Transverse colon (tissue), 4 donors: Measurements from ENCODE around the gene PCDHGA1. TPM values are rescaled to one million over a fixed set of nuclear protein-coding genes. Genes with fewer than 3 reads are reported as not detected.
"Not testable (repeated sequence)": the region's sequence is repeated elsewhere in the genome, so short reads cannot be mapped to it uniquely, and the experiment has no call there.

Source experiments
- DNase-seq: peaks from one replicate; pipeline ENCODE4 v3.0.0-alpha.2; 2019
- H3K27ac ChIP-seq, 4 donors: fragments of 200-600 bp; sonication (generic); 2 replicates each; pipeline ENCODE4 v1.5.1; 2016 to 2018; ENCODE audit warnings: inconsistent platforms in 4 of 4
- H3K27me3 ChIP-seq: fragments of 200-600 bp; sonication (generic); 2 replicates; pipeline ENCODE4 v1.5.1; 2017; ENCODE audit warnings: inconsistent platforms
- H3K36me3 ChIP-seq, 4 donors: fragments of 200-600 bp; sonication (generic); 2 replicates each; pipeline ENCODE4 v1.5.1; 2017 to 2019; ENCODE audit warnings: inconsistent platforms in 4 of 4
- H3K4me1 ChIP-seq, 4 donors: fragments of 200-600 bp; sonication (generic); 2 replicates each; pipeline ENCODE4 v1.5.1; 2017 to 2020; ENCODE audit warnings: inconsistent platforms in 4 of 4
- H3K4me3 ChIP-seq, 4 donors: fragments of 200-600 bp; sonication (generic); 1 replicate in 1 of 4; 2 replicates in 3 of 4; pipeline versions ENCODE4 v1.5.1 to v1.6.1; 2017 to 2019; ENCODE audit warnings: inconsistent platforms in 4 of 4
- H3K9me3 ChIP-seq, 2 donors: fragments of 200-600 bp; sonication (generic); 2 replicates each; pipeline ENCODE4 v1.5.1; 2017 to 2019; ENCODE audit warnings: inconsistent platforms in 2 of 2
- EP300 ChIP-seq: sonication (generic); formaldehyde crosslinking; IDR thresholded peaks from one replicate; pipeline ENCODE4 v1.6.1; 2017; ENCODE audit warnings: antibody characterized with exemption, low read depth
- POLR2A ChIP-seq: fragments of 450-650 bp; IDR thresholded peaks from one replicate; pipeline ENCODE4 v1.6.1; 2016; ENCODE audit warnings: antibody characterized with exemption, mild to moderate bottlenecking, moderate library complexity
- POLR2AphosphoS5 ChIP-seq, 3 donors: sonication (generic); formaldehyde crosslinking; IDR thresholded peaks; one replicate each; pipeline ENCODE4 v1.6.1; 2016; ENCODE audit warnings: antibody characterized with exemption in 3 of 3
- WGBS, 2 donors: methylation state at CpG; one replicate each; pipeline ENCODE4 v1.1.5; 2018; ENCODE audit warnings: low coverage in 1 of 2; 5-methylcytosine and 5-hydroxymethylcytosine counted together
- in situ Hi-C, 4 donors: fragments of 200-750 bp; cut with MboI; loops; one replicate each; pipeline versions ENCODE4 v1.15.0 to v1.15.1; 2017; ENCODE audit warnings: low sequenced_read_pairs in 3 of 4, low pct_ligation_motif_present in 1 of 4, low pct_unique_long_range_greater_than_20kb in 1 of 4
- intact Hi-C: fragments of 100-400 bp; cut with DNase I; formaldehyde crosslinking; loops from one replicate; pipeline ENCODE4 v1.15.1; 2023; ENCODE audit warnings: low total_unique reads
- total RNA-seq, 4 donors: library from RNA; depleted of rRNA; stranded (reverse); fragments of >200 nt; gene quantifications; one replicate each; pipeline ENCODE4 v1.1.0, GENCODE V29; 2016
- TF ChIP-seq, protein P1 (sequence below), 5 experiments: fragments of 200-600 bp in 3 of 5; fragments of 450-650 bp in 2 of 5; sonication (generic) in 3 of 5; IDR thresholded peaks; 1 replicate in 2 of 5; 2 replicates in 3 of 5; pipeline ENCODE4 v1.5.1; 2016 to 2017; ENCODE audit warnings: antibody characterized with exemption in 5 of 5, inconsistent platforms in 3 of 5, mild to moderate bottlenecking in 2 of 5, moderate library complexity in 1 of 5

PCDHGA1 gene
- total RNA-seq, 4 donors from 2014 or later, result 0.55 to 0.64 TPM; not detected in 2

DNA sequence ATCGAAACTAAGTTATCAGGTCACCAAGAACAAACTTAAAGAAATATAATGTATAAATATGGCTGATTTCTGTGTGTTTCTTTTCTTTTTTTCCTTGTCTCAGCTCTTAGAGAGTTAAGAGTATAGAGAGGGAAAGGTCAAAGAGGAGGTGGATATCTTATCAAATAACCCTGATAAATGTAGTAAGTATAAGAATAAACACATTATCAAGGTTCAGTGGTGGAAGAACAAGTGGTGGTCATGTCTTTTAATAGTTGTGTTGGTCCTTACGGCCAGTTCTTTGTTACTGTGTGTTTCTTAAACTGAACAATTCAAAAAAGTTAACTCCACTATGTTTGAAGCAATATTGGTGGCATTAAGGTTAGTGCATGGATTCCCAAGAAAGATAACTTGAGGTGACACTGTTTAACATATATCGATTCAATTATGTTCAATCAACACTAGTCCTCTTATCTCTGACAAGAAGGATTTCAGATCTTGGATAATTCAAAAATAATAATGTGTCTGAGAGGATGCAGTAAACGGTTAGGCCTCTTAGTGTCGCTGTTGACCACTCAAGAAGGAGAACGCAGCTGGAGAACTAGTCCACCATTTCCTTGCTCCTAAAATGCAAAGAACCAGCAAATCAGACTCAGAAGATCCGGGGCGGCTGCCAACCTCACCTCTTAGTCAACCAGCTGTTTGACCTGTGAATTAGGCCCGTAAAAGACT lies 13.1 kb downstream of the PCDHGA1 start, which contains the start of gene PCDHGA3:
Gene PCDHGA3, plus strand, starts transcription at position 588 of the 711 bp plus-strand sequence. CDS start 205 bp downstream, outside the sequence.
- Histone ChIP-seq H3K27ac (no peak within 1 kb of the TSS), H3K36me3 (no peaks in the 10 kb centered on the region), H3K9me3 (peaks cover 36 to 54% of the 10 kb centered on the region in 2 donors), H3K27me3 (peaks cover 20% of the 10 kb centered on the region), H3K4me1 (no peaks in the 10 kb centered on the region), H3K4me3 (peak within 1 kb of the TSS in 1 of 4 donors; percentile 12)
- in situ Hi-C loops (no loop called here), intact Hi-C loops (no loop called here)
- TF ChIP-seq, protein P1, sequence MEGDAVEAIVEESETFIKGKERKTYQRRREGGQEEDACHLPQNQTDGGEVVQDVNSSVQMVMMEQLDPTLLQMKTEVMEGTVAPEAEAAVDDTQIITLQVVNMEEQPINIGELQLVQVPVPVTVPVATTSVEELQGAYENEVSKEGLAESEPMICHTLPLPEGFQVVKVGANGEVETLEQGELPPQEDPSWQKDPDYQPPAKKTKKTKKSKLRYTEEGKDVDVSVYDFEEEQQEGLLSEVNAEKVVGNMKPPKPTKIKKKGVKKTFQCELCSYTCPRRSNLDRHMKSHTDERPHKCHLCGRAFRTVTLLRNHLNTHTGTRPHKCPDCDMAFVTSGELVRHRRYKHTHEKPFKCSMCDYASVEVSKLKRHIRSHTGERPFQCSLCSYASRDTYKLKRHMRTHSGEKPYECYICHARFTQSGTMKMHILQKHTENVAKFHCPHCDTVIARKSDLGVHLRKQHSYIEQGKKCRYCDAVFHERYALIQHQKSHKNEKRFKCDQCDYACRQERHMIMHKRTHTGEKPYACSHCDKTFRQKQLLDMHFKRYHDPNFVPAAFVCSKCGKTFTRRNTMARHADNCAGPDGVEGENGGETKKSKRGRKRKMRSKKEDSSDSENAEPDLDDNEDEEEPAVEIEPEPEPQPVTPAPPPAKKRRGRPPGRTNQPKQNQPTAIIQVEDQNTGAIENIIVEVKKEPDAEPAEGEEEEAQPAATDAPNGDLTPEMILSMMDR (IDR thresholded peaks at IDR 0.05), result no peak
- no peak for TF ChIP-seq EP300
- TF ChIP-seq POLR2AphosphoS5 (IDR thresholded peaks at IDR 0.05), result no peak
- no peak for TF ChIP-seq POLR2A
- 35 to 55% methylated on average over 8 to 9 of the region's 9 CpGs for WGBS, 2 donors
- DNase-seq, result no peak

GRCh38 chr5:141343953-141344463 lies 13.7 kb downstream of the PCDHGA1 start:
- Histone ChIP-seq H3K9me3 (peaks cover 30 to 49% of the 10 kb centered on the region in 2 donors), H3K27ac (no peak overlapping the region), H3K4me1 (no peaks in the 10 kb centered on the region), H3K27me3 (peaks cover 14% of the 10 kb centered on the region), H3K4me3 (peak overlapping the region in 1 of 4 donors; percentile 12), H3K36me3 (no peaks in the 10 kb centered on the region)
- DNase-seq, result no peak
- WGBS, 2 donors, result 57 to 66% methylated on average over 22 to 31 of the region's 31 CpGs
- no peak for TF ChIP-seq POLR2A
- in situ Hi-C loops (no loop called here), intact Hi-C loops (no loop called here)

DNA sequence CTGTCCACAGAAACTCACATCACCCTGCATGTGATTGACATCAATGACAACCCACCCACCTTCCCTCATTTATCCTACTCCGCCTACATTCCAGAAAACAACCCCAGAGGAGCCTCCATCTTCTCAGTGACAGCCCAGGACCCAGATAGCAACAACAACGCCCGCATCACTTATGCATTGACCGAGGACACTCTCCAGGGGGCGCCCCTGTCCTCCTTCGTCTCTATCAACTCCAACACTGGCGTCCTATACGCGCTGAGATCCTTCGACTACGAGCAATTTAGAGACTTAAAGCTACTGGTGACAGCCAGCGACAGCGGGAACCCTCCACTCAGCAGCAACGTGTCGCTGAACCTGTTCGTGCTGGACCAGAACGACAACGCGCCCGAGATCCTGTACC lies 15.0 kb downstream of the PCDHGA1 start:
- Histone ChIP-seq H3K27ac (no peak overlapping the region), H3K4me1 (no peaks in the 10 kb centered on the region), H3K36me3 (no peaks in the 10 kb centered on the region), H3K4me3 (no peak overlapping the region), H3K9me3 (peaks cover 21 to 46% of the 10 kb centered on the region in 2 donors), H3K27me3 (peaks cover 12% of the 10 kb centered on the region)
- WGBS, 2 donors, result 62 to 71% methylated on average over 14 to 20 of the region's 20 CpGs
- in situ Hi-C loops (no loop called here), intact Hi-C loops (no loop called here)
- TF ChIP-seq, protein P1 (IDR thresholded peaks at IDR 0.05), result no peak
- TF ChIP-seq POLR2A (no peak), EP300 (no peak), POLR2AphosphoS5 (IDR thresholded peaks at IDR 0.05) (no peak)
- DNase-seq, result no peak

DNA sequence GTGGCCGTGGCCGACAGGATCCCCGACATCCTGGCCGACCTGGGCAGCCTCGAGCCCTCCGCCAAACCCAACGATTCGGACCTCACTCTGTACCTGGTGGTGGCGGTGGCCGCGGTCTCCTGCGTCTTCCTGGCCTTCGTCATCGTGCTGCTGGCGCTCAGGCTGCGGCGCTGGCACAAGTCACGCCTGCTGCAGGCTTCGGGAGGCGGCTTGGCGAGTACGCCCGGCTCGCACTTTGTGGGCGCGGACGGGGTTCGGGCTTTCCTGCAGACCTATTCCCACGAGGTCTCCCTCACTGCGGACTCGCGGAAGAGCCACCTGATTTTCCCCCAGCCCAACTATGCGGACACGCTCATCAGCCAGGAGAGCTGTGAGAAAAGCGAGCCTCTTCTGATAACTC lies 15.7 kb downstream of the PCDHGA1 start:
- in situ Hi-C loops, H3K36me3 ChIP-seq, DNase-seq, H3K4me1 ChIP-seq, intact Hi-C loops, H3K4me3 ChIP-seq, H3K27ac ChIP-seq: not testable (repeated sequence)
- 79 to 83% methylated on average over 6 to 16 of the region's 35 CpGs for WGBS, 2 donors
- Histone ChIP-seq H3K9me3 (peaks cover 26 to 51% of the 10 kb centered on the region in 2 donors), H3K27me3 (peaks cover 15% of the 10 kb centered on the region)

DNA sequence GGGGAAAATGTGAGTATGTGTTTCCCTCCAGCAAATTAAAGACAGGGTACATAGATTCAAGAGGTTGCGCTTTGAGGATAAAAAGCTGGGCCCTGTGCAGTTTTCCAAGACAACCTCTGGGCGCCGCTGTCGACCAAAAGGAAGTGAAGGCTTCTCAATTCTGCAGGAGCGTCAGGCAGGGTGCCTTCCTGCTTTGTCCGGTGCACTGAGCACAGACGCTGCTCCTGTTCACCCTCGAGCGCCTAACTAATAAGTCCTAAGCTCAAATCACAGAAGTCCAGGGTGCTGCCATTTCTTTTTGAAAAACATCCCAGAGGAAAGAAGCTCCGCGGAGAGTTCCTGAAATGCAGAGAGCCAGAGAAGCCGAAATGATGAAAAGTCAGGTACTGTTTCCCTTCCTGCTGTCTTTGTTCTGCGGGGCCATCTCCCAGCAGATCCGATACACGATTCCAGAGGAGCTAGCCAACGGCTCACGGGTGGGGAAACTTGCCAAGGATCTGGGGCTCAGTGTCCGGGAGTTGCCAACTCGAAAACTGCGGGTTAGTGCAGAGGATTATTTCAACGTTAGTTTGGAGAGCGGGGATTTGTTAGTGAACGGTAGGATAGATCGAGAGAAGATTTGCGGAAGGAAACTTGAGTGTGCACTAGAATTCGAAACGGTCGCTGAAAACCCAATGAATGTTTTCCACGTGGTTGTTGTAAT lies 19.8 kb downstream of the PCDHGA1 start, which contains the start of gene PCDHGB1:
Gene PCDHGB1, plus strand, starts transcription at position 183 of the 703 bp plus-strand sequence. Its CDS starts 162 bp downstream, at position 345.
- DNase-seq, result peak; percentile 20
- Histone ChIP-seq H3K27ac (no peak within 1 kb of the TSS), H3K4me3 (peak within 1 kb of the TSS in 1 of 4 donors; percentile 33), H3K27me3 (peaks cover 15% of the 10 kb centered on the region), H3K36me3 (no peaks in the 10 kb centered on the region), H3K9me3 (peaks cover 18 to 57% of the 10 kb centered on the region in 2 donors), H3K4me1 (no peaks in the 10 kb centered on the region)
- intact Hi-C loops, result no loop called here
- 40 to 53% methylated on average over 16 to 29 of the region's 29 CpGs for WGBS, 2 donors
- TF ChIP-seq, protein P1 (IDR thresholded peaks at IDR 0.05), result peak in 2 of 5 experiments; percentile 15 to 41
- TF ChIP-seq POLR2A, result no peak
- in situ Hi-C loops, result loop anchor here in 1 of 4 donors (25.0 kb wide), 1 partner anchor 212 kb away; no protein-coding TSS in a partner anchor
